GM19025 (cell line): ENCODE results near the gene TRMT11.
"Not testable (repeated sequence)": the region's sequence is repeated elsewhere in the genome, so short reads cannot be mapped to it uniquely, and the experiment has no call there.

ENCODE experiments used
- ATAC-seq: cut with Tn5 transposase; IDR thresholded peaks from one replicate; pipeline ENCODE4 v1.9.1; 2021; ENCODE audit warnings: mild to moderate bottlenecking, low read depth, moderate library complexity; ENCODE audit not compliant: unreplicated experiment

Gene TRMT11

GRCh38 chr6:125955973-125956372 lies 30.4 kb upstream of the TRMT11 start:
- ATAC-seq: no peak

- peak; percentile 90 for ATAC-seq
These were observed 29.6 kb upstream of the TRMT11 start, which contains the start of gene HINT3 for GRCh38 chr6:125956506-125957390. HINT3 (plus strand) TSS chr6:125956770; CDS start chr6:125956978, 208 bp downstream.

GRCh38 chr6:125957391-125957693 lies 29.0 kb upstream of the TRMT11 start:
- no peak for ATAC-seq

- ATAC-seq: no peak
These were observed 28.5 kb upstream of the TRMT11 start for GRCh38 chr6:125957845-125958244.

GRCh38 chr6:125959041-125959440 lies 27.3 kb upstream of the TRMT11 start:
- no peak for ATAC-seq

GRCh38 chr6:125961117-125961516 lies 25.2 kb upstream of the TRMT11 start:
- ATAC-seq: no peak

GRCh38 chr6:125962900-125963497 lies 23.3 kb upstream of the TRMT11 start:
- no peak for ATAC-seq

GRCh38 chr6:125963817-125964216 lies 22.5 kb upstream of the TRMT11 start:
- ATAC-seq: no peak

GRCh38 chr6:125966569-125966968 lies 19.8 kb upstream of the TRMT11 start:
- no peak for ATAC-seq

GRCh38 chr6:125968493-125968892 lies 17.8 kb upstream of the TRMT11 start:
- ATAC-seq: no peak

GRCh38 chr6:125970760-125971159 lies 15.6 kb upstream of the TRMT11 start:
- no peak for ATAC-seq

GRCh38 chr6:125972478-125972877 lies 13.9 kb upstream of the TRMT11 start:
- ATAC-seq: not testable (repeated sequence)

GRCh38 chr6:125974214-125974866 lies 12.0 kb upstream of the TRMT11 start:
- peak; percentile 82 for ATAC-seq

GRCh38 chr6:125979101-125979500 lies 7.2 kb upstream of the TRMT11 start:
- ATAC-seq: no peak

GRCh38 chr6:125981571-125982185 lies 4.7 kb upstream of the TRMT11 start:
- ATAC-seq: no peak

GRCh38 chr6:125983246-125983945 lies 2.9 kb upstream of the TRMT11 start:
- no peak for ATAC-seq

GRCh38 chr6:125984311-125984710 lies 2.0 kb upstream of the TRMT11 start:
- ATAC-seq: no peak

GRCh38 chr6:125985522-125985921 lies 818 bp upstream of the TRMT11 start:
- ATAC-seq: no peak

GRCh38 chr6:125985979-125986300 lies 400 bp upstream of the TRMT11 start:
- no peak for ATAC-seq

GRCh38 chr6:125987026-125987617 lies 782 bp downstream of the TRMT11 start:
- peak; percentile 7 for ATAC-seq
